ENCODE measurements around the gene RNF26.
"Not testable (repeated sequence)": the region's sequence is repeated elsewhere in the genome, so short reads cannot be mapped to it uniquely, and the experiment has no call there.

The RNF26 gene

GRCh38 chr11:119380827-119381180, 46.5 kb downstream of the RNF26 start:
- no peak for DNase-seq (ENCODE audit: extremely low read depth, low read depth)
- TF ChIP-seq, protein P1, sequence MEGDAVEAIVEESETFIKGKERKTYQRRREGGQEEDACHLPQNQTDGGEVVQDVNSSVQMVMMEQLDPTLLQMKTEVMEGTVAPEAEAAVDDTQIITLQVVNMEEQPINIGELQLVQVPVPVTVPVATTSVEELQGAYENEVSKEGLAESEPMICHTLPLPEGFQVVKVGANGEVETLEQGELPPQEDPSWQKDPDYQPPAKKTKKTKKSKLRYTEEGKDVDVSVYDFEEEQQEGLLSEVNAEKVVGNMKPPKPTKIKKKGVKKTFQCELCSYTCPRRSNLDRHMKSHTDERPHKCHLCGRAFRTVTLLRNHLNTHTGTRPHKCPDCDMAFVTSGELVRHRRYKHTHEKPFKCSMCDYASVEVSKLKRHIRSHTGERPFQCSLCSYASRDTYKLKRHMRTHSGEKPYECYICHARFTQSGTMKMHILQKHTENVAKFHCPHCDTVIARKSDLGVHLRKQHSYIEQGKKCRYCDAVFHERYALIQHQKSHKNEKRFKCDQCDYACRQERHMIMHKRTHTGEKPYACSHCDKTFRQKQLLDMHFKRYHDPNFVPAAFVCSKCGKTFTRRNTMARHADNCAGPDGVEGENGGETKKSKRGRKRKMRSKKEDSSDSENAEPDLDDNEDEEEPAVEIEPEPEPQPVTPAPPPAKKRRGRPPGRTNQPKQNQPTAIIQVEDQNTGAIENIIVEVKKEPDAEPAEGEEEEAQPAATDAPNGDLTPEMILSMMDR (IDR thresholded peaks at IDR 0.05; ENCODE audit: low read depth, low read length): no peak

DNA sequence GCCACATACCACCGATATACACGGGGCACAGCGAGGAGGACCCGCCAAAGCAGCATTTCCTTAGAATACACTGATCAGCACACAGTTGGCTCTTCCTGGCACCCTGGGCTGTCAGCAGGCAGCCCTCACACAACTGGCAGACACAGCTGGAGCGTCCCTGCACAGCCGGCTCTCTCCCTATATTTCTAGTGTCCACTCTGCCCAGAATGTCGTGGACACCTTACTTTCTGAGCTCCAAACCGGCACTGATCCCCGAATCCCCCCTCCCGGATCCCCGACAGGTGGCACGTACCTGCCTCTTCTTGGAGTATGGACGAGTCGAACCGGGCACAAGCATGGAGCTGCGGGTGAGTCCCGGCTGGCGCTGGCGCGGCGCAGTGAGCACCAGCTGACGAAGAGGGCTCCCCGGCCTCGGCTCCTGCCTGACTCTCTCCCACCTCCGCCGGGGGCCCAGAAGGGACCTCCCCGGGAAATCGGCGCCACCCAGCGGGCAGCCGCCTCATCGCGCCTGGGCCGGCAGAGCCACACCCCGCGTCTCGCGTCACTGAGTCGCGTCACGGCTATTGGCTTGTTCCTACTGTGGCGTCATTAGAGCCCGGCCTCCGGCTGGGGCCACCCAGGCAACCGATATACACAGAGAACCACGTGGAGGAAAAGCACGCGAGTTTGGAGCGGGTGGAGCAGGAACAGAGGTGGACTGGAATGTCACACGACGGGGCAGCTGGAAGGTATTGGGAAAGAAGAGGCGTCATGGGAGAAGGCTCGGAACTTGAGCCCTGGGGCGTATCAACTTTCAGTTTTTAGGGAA, 47.1 kb downstream of the RNF26 start, which contains the start of gene USP2:
Gene USP2, minus strand, starts transcription at position 510 of the 808 bp plus-strand sequence. CDS start 8,210 bp downstream, outside the sequence.
- peak; percentile 91 for DNase-seq (ENCODE audit: extremely low read depth, low read depth)
- TF ChIP-seq, protein P1 (IDR thresholded peaks at IDR 0.05; ENCODE audit: low read depth, low read length): peak; percentile 85

DNA sequence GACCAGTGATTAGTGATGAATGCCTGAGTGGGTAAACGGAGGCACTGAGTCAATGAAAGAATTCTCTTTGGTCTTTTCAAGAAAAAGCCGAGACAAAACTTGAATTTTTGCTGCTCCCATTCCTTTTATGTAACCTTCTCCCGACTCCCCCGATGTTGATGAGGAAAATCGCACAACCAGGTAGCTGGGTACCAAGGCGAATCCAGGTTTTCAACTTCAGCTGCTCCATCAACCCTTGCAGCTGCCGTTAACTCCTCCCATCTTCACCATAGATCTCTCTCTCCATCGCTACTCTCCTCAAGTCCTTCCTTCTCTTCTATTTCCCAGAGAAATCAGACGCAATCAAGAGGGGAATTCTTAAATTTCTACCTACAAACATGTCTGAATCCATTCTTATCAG, 47.8 kb downstream of the RNF26 start:
- DNase-seq (ENCODE audit: extremely low read depth, low read depth): no peak

DNA sequence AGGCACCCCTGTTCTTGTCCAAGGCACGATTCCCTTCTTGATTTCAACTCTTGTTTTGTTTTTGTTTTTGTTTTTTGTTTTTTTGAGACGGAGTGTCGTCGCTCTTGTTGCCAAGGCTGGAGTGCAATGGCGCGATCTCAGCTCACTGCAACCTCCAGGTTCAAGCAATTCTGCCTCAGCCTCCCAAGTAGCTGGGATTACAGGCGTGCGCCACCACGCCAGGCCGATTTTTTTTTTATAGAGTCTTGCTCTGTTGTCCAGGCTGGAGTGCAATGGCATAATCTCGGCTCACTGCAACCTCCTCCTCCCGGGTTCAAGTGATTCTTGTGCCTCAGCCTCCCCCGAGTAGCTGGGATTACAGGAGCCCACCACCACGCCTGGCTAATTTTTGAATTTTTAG, 48.2 kb downstream of the RNF26 start:
- not testable (repeated sequence) for DNase-seq (ENCODE audit: extremely low read depth, low read depth)

More for the DNA sequence above, 47.8 kb downstream of the RNF26 start:
- TF ChIP-seq, protein P1 (IDR thresholded peaks at IDR 0.05; ENCODE audit: low read depth, low read length): no peak

DNA sequence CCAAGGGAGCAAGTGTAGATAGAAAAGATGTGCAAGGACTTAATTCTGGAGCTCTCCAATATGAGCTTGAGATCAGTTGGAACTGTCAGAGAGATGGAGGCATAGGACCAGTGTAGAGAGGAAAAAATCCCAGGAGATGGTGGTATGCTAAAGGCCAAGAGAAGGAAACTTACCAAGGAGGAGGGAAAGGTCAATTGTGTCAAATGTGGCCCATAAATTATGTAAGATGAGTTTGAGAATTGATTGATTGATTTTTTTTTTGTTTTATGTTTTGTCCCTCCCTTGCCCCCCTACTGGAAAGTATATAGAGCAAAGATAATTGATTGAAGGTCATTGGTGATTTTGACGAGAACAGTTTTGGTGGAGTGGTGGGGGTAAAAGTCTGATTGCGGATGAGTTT, 50.0 kb downstream of the RNF26 start:
- no peak for DNase-seq (ENCODE audit: extremely low read depth, low read depth)
- TF ChIP-seq, protein P1 (IDR thresholded peaks at IDR 0.05; ENCODE audit: low read depth, low read length): no peak; the same call in none of the 2 replicates

All from AG09319 (cell line).